HG03460 (cell line): ENCODE data around the gene NFKB1.
"Not testable (repeated sequence)": the region's sequence is repeated elsewhere in the genome, so short reads cannot be mapped to it uniquely, and the experiment has no call there.

Experiments used
- ATAC-seq: cut with Tn5 transposase; IDR thresholded peaks from one replicate; pipeline ENCODE4 v1.9.1; 2021; ENCODE audit not compliant: unreplicated experiment

NFKB1 gene

DNA sequence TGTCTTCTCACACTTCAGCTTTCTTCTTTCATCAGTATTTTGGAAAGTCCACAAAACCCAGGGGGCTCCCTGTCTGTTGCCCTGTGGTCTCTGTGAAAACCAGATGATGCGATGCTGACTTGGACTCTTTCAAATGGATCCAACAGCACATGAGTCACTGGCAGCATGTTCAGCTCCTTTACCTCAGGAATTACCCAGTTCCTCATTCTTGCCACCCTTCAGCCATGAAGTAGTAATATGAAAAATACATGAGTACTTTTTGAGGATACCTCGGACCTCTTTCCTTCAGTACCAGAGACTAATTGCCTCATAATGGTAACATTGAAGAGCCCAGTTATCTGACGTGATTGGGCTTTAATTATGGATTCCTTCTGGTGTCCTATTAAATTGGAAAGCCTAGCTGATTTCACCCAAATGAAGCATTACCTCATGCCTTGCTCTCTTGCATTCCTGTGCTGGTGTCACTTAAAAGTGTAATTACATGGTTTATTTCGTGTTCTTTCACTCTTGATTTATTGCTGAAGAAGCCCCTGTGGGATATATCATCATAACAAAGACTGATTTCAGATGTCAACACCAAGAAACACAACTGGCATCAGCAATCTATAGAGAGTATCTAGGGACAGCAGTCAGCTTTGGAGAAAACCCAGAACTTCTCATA is 63.4 kb downstream of the NFKB1 start:
- peak; percentile 77 for ATAC-seq

DNA sequence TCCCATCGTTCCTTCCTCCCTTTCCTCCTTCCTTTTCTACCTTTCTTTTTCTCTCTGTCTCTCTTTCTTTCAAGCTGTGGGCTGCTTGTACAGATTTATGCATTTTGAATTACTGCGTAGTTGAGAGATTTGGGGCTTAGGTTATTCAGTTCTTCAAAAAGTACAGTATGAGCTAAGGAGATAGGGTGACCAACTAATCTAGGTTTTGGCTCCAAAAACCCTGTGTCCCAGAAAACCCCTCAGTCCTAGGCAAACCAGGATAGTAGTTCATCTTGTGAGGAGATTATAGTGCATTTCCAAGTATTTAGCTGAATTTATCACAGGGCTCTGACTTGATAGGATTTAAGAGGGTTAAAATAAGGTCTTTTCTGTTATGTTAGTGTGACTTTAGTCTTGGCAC is 64.5 kb downstream of the NFKB1 start:
- no peak for ATAC-seq

DNA sequence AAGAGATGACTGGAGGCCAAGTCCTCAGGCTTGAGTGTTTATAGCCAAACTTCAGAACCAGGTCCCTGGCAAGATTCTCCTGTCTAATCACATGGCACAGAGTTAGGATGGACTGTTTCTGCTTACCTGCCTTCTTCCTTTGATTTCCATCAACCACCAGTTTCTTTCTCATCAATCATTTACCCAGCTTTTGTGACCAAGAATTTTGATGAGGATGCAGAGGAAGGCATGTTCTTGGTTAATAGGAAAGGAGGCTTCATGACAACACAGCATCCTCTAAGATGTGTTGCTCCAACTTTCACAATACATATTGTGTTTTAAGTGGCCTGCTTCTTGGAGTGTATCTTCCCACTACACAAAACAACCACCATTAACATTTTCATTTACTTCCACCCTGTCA is 65.3 kb downstream of the NFKB1 start:
- no peak for ATAC-seq

DNA sequence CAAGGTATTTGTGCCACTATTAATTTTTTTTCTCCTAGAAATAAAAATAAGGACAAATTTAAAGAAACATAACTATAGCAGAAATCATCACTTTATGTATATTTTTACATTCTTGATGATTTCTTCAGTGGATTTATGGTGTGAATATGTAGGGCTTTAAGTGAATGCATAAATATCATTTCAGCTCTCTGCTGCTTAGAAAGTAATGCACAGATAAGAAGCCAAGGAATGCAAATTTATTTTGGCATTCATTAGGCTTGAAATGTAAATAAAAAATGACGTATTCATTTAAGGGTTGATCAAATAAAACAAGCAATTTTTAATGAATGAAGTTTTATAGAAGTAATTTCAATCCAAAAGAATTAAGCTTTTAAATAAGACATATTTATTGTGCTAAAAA is 66.3 kb downstream of the NFKB1 start:
- ATAC-seq, result no peak

DNA sequence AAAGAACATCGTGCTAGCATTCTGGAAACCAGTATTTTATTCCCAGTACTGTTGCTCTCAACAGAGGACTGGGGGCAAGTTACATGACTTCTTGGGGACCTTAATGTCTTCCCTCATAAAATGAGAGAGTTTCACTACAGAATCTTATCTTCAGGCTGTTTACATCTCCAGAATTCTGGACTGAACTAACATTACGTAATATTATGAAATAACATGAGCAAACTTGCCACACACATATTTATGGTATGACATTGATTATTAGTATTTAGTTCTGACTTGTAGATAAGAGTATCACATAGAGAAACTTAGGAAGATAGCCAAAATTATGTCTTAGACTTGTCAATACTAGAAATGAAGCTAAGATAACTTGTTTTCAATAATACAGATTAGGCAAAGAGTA is 68.0 kb downstream of the NFKB1 start:
- no peak for ATAC-seq

DNA sequence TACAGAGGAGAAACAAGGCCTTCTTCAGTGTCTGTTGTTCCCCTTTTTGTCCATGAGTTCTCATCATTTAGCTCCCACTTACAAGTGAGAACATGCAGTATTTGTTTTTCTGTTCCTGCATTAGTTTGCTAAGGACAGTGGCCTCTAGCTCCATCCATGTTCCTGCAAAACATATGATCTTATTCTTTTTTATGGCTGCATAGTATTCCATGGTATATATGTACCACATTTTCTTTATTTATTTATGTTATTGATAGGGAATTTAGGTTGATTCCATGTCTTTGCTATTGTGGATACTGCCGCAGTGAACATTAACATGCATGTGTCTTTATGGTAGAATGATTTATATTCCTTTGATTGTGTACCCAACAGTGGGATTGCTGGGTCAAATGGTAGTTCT is 69.1 kb downstream of the NFKB1 start:
- not testable (repeated sequence) for ATAC-seq

- ATAC-seq, result no peak
Measured at GRCh38 chr4:102572452-102572851, 71.3 kb downstream of the NFKB1 start.

- ATAC-seq, result no peak
Measured at GRCh38 chr4:102574317-102574716, 73.2 kb downstream of the NFKB1 start.

- ATAC-seq, result no peak
Measured at GRCh38 chr4:102575369-102576129, 74.4 kb downstream of the NFKB1 start.

- ATAC-seq, result no peak
Measured at GRCh38 chr4:102578270-102578669, 77.1 kb downstream of the NFKB1 start.

DNA sequence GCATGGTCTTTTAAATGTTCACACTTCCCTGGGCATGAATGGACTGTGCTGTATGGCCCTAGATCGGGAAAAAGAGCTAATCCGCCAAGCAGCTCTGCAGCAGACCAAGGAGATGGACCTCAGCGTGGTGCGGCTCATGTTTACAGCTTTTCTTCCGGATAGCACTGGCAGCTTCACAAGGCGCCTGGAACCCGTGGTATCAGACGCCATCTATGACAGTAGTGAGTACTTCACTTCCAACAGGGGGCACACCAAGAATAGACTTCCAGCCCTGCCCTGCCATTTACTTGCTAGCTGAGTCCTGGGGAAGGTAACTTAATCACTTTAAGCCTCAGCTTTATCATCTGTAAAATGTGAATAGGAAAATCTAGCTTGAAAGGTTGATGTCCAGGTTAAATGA is 77.7 kb downstream of the NFKB1 start:
- no peak for ATAC-seq

DNA sequence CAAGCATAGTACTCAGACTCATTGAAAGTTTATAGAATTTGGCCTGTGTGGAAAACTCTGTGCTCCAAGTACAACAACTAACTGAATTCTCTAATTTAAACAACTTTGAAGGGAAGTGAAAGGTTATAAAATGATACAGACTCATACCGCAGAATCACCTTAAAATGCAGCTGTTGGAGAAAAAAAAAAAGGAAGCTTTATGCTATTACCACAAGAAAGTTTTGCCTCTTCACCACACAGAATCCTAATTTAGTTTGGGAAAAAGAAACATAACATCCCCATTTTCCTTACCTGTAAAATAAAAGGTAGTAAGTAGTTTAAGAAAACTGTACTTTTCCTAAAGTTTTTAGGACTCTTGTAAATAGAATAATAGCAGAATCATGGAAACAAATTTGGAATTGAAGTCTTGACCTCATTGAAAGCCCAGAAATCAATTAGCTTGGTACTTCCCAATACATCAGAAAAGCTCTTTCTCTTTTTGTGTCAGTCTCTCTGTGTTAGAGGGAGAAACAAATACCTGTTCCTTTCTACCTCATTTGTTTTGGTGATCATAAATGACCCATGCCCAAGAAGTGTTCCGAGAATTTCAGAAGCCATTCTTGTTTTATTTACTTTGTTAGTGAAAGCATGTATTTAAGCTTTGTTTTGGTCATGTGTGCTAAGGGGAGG is 78.8 kb downstream of the NFKB1 start:
- no peak for ATAC-seq

- no peak for ATAC-seq
Measured at GRCh38 chr4:102580463-102580842, 79.3 kb downstream of the NFKB1 start.

DNA sequence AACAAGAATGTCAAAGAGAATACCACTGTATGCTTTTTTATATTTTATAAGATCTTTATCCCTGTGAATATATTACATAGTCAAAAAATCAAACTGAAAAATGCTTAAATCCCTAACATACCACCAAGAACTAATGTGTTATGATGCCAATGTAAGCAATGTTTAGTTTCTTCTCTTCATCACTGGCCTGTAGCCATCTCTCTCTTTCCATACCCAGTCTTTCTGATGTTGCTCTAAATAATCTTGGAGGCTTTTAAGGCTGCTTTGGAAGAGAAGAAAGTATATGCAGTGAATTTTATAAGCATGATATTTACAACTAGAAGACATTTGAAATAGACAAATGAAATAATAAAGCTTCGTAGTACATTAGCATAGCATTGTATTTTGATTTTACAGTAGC is 82.9 kb downstream of the NFKB1 start:
- ATAC-seq, result no peak

GRCh38 chr4:102585329-102585728 is 84.2 kb downstream of the NFKB1 start:
- ATAC-seq, result no peak

- ATAC-seq, result peak; percentile 53
Measured at GRCh38 chr4:102586002-102586643, 85.0 kb downstream of the NFKB1 start.

DNA sequence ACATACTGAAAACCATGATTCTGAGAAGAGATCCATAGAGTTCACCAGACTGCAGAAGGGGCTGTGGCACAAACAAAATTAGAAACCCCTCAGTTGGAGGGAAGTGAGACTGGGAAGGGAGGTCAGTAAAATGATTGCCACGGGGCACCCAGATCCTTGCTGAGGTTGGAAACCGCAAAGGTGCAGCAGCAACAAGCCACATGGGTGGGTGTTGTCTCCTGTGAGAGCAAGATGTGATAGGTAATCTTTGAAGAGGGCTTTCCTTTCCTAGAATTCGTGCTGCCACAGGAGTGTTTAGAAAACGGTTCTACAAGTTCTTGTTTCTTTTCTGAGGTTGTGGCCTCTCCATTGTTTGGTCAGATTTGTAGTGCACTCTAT is 85.5 kb downstream of the NFKB1 start:
- ATAC-seq, result peak; percentile 48

DNA sequence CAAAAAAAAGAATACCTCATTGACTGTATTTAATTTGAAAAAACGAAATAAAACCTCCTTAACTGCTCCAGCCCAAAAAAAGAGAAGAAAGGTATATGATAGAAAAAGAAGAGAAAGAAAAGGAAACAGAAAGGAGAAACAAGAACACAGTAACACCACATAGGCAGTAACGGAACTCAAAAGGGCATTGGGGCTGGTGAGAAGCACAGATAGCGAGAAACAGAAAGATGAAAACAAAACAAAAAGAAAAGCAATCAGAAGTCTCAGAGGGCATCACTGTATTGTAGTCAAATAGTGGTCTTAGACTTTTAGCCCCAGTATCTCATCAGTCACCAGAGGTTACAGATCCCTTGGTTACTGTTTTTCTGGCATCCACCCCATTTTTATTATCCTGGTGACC is 88.6 kb downstream of the NFKB1 start:
- no peak for ATAC-seq

DNA sequence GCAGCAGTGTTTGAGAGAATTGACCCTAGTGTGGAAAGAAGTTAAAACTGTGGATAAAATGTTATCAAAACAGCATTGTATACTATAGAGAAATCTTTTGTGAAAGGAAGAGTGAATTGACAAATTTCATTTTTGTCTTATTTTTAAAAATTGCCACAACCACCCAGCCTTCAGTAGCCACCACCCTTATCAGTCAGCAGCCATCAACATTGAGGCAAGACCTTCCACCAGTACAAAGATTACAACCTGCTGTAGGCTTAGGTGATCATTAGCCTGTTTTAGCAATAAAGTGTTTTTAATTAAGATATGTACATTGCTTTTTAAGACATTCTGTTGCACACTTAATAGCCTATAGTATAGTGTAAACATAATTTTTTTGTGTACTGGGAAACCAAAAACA is 91.1 kb downstream of the NFKB1 start:
- ATAC-seq, result no peak

DNA sequence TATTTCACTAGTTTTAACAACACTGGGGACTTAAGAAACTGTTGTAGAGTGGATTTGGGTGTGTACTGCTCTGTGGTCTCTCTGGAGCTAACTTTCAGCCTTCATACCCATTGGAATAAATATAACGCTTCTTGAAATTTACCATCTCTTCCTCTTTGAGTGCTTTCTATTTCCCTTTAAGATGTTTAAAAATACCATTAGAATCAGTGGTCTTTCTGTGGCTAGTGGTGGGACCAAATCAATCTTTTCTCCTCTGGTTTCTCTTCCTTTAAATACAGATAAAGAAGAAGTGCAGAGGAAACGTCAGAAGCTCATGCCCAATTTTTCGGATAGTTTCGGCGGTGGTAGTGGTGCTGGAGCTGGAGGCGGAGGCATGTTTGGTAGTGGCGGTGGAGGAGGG is 92.0 kb downstream of the NFKB1 start:
- ATAC-seq, result no peak

GRCh38 chr4:102594000-102594399 is 92.8 kb downstream of the NFKB1 start:
- ATAC-seq, result no peak

GRCh38 chr4:102596532-102596931 is 95.4 kb downstream of the NFKB1 start:
- ATAC-seq, result no peak
